Esophagus squamous epithelium (tissue), 4 donors: ENCODE measurements around the gene NR3C1.

Source experiments
- CTCF ChIP-seq, 6 experiments: fragments of 450-650 bp in 4 of 6; fragments of 200-600 bp in 2 of 6; sonication (generic) in 2 of 6; IDR thresholded peaks; one replicate each; pipeline ENCODE4 v1.5.1; 2016 to 2019; ENCODE audit warnings: antibody characterized with exemption in 6 of 6, mild to moderate bottlenecking in 4 of 6, moderate library complexity in 4 of 6
- POLR2A ChIP-seq, 4 donors: fragments of 450-650 bp; IDR thresholded peaks; one replicate each; pipeline ENCODE4 v1.6.1; 2017; ENCODE audit warnings: antibody characterized with exemption in 4 of 4, mild to moderate bottlenecking in 4 of 4, moderate library complexity in 3 of 4

GRCh38 chr5:143275512-143276363 lies 127.7 kb downstream of the NR3C1 start:
- TF ChIP-seq CTCF (IDR thresholded peaks at IDR 0.05) (no peak), POLR2A (IDR thresholded peaks at IDR 0.05) (no peak)
